GM18526 (cell line): ENCODE results near the gene SLC16A8.

Experiments
- POLR2A ChIP-seq: IDR thresholded peaks from 3 replicates; pipeline ENCODE4 v1.6.1; 2011; ENCODE audit not compliant: insufficient read length; ENCODE audit errors: extremely low read depth

SLC16A8 gene

DNA sequence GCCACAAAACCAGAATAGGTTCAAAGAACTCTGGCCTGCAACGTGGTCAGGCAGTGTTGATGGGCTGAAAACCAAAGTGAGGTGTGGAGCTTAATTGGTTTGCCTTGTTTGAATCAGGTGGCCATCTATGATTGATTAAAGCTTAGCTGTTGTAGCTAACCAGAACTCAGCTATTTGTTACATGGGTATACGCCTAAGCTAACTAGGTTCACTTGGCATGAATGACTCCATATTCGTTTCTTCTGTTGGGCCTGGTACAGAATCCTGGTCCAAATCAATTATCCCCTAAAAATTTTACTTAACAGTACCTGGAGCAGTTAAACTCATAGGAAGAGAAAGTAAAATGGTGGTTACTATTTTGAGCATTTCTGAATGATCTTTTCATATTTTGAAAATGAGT, 34.2 kb upstream of the SLC16A8 start:
- no peak for TF ChIP-seq POLR2A

DNA sequence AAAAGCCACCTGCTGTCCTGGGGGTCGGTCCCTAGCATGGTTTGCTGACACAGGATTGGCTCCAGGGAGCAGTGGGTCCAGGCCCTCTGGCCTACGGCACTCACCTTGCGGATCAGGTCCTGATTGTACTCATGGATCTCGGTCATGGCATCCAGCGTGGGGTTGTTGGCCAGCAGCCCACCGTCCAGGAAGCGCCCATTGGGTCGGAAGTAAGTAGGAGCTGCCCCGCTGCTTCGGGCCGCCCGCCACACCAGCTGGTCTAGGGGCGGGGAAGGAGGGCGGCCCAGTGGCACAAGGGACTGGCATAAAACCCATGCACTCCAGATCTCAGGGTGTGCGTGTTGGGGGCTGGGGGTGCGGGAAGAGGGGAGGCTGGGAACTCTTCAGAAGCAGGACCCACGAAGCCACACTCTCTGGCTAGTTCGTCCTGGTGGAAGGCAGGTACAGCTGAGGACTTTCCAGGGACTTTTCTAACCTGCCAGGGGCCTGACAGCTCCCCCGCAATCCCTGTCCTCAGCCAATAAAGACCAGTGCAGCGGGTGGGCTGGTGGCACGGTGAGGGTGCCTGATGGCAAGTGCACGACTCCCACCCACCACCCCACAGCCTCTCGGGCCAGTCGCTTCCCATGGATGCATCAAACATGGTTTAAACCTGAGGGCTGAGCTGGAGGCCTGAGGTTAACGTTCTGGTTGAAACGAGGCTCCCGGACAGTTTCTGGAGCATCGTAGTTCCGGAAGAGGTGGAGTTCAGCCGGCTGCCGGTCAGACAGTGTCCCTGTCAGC, 31.6 kb upstream of the SLC16A8 start:
- no peak for TF ChIP-seq POLR2A

DNA sequence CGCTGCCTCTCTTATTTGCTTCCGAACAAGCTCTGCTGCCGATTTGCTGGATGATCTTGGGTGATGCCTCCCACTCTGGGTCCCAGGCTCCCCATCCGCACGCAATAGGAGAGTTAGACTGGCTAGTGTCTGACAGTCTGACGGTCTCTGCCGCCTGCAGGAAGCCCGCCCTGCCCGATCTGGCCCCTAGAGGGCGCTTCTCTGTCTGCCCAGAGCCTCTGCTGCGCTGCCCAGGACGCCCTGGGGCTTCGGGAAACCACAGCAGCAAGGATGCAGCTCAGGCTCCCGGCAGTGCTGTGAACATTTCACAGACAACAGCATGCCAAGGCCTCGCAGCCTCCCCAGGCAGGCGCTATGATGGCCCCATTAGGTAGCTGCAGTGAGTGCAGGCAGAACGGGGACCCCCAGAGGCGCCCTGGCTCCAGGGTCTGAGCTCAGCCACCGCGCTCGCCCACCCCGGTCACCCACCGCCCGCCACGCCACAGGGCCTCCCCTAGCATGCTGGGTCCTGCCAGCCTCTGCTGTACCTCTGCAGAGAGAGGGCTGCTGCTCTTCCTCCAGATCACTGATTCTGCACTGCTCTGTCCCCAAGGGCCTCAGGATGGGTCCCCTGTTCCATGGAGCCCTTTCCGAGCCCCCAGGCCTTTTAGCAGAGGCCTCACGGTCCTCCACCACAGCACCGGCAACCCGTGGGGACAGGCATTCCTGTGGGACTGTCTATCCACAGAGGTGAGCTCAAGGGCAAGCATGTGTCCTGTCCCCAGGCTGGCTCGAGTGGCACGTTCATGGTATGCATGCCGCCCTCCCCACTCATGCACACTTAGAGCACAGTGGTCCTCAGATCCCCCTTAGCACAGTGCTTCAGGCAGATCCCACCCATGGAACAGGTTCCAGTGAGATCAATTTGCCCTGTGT, 30.8 kb upstream of the SLC16A8 start:
- TF ChIP-seq POLR2A, result no peak

DNA sequence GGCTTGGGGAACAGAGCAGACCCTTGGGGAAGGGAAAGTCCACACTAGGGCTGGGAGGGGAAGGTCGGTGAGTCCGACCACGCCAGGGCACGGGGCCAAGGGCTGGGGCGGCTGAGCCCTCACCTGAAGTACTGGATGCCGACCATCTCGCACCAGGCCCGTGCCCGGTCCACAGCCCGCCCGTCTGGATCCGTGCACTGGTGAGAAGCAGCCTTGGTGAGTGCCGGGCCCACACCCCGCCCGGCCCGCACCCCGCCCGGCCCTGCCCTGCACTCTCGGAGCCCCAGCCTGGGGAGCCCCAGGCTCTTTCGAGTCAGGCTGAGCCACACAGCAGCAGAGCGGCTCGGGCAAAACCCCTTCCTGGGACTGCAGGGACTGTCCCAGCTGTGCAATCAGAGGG, 28.4 kb upstream of the SLC16A8 start:
- no peak for TF ChIP-seq POLR2A

DNA sequence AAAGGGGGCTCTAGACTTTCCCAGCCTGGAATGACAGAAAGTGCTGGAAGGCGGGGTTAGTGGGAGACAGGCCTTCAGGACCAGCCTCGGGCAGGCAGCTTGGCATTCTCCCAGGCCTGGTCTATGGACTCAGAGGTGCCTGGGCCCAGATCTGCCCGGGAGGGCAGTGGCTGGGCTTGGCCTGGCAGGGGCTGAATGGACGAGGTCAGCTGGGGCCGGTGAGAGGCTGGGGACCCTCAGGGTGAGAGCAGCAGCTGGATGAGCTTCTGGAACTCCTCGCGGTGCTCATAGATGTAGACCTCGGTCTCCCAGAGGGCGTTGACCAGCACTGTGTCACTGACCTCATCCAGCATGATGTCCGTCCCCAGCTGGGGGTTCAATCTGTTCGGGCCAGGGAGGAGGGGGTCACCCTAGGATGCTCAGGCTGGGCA, 28.0 kb upstream of the SLC16A8 start:
- TF ChIP-seq POLR2A, result no peak

DNA sequence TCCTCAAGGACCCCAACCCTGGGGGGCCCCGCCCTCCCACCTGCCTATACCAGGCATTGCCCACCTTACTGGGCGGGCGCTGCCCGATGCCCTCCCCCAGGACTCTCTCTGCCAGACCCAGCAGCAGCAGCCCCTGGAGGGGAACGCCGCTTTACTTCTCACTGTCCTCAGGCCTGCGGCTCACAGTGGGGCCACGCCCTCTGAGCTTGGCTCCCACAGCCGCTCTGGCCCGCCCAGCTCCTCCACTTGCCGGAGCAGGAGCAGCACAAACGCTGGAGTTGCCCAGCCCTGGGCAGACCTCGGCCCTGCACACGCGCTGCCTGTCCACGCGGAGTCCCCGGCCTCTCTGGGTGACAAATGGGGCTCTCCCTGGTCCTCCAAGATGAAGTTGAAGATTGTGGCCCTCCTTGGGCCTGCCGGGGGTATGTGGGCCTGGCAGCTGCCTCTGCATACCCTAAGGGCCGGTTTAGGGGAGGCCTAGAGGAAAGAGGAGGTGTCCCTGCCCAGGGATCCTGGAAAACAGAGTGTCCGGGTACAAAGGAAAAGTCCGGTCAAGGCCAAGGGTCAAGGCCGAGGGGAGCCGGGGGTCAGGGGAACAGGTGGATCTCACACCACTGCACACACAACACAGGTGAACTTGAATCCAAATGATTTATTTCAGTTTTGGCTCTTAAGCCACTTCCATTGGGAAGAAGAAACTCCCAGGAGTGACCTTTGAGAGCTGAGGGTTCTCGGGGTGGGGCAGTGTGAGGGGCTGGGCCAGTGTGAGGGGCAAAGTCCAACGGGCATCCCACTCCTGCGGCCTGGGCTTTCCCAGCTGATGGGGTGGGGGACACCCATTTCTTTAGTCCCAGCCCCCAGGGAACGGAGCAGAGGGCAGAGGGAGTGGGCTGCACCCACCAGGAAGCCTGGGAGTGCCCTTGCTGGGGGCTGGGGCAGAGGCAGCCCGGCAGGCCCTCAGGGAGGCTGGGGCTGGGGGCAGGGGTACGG, 27.2 kb upstream of the SLC16A8 start:
- no peak for TF ChIP-seq POLR2A

DNA sequence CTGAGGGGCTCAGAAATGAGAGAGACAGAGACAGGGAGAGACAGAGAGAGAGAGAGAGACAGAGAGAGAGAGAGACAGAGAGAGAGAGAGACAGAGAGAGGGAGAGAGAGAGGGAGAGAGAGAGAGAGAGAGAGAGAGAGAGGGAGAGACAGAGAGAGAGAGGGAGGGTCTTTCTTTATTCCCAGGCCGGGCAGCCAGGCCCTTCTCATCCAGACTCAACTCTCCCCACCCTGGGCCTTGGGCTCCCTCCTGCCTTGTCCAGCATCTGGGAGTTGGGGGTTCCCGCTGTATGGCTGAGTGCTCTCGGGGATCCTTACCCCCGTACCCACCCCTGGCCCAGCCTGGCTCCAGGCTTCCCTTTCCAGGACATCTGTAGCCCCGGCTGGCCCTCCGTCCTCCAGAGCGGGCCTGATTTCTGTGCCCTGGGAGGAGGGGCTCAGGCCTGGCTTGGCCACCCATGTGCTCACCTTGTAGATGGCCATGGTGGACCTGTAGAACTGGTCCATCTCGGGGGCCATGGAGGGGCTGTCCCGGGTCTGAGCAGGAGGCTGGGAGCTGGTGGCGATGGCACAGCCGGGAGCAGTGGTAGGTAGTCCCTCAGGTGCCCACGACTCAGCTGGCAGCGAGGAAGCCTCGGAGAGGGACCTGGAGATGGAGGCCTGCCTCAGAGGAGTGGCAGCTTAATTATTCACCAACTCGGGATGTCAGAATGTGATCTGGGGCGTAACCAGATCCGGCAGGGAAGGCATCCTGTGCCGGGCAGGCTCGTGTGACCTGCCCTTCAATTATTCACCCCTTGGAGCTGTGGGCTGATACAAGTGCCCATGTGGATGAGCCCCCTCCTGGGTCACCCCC, 26.3 kb upstream of the SLC16A8 start, which contains the start of gene BAIAP2L2:
TSS of gene BAIAP2L2 (minus strand) at position 677 of the 855 bp plus-strand sequence. CDS start at position 518, 159 bp downstream.
- no peak for TF ChIP-seq POLR2A

DNA sequence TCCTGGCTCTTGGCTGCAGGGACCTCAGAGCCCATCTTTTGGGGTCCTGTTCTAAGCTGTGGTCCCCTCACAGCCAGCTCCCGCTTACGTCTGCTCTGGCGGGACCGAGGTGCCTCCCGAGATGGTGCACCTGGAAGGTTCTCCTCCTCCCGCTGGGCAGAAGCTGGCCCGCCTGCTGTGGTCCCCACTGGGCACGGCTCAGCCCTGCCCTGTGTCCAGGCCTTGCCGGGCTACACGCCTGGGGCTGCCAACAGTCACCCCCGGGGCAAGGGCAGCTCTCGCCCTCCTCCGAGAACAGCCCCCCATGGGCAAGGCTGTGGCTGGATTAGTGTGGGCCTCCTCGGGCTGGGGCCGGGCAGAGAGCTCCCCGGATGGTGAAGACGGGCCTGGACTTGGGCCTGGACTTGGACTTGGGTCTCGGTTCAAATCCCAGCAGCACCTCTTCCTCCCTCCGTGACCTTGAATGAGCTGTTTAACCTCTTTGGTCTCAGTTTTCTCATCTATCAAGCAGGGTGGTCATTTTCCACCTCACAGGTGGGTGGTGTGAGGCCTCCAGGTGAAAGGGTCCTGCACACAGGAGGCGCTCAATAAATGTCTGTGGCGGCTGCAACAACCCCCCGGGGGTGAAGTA, 25.5 kb upstream of the SLC16A8 start:
- no peak for TF ChIP-seq POLR2A

DNA sequence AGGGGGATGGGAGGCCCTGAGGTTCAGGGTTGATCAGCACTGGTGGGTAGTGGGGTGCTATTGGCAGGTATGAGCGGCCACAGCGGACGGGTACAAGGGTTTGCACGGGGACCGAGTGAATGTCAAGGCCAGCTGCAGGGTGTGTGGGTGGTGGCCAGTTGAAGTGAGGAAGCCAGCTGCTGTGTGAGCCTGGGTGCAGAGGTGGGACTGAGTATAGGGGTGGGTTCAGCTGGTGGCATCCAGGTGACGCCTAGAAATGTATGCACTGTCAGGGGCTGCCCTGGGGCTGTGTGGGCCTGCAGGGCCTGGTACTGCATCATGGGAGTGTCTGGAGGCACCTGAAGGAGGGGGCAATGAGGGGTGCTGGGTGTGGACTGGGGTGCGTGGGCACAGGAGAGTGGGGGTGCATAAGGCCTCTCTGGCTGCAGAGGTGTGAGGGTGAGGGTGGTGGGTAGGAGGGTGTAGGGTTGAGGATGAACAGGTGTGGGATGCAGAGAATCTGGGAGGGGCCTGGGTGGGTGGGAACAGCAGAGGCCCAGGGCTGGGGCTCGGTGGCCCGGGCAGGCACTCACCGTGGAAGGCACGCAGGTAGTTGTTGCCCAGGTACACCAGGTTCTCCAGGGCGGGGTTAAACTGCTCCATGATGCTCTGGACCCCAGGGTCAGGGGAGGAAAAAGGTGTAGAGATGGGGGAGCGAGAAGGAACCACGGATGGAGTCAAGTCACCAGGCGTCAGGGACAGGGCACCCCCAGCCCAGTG, 24.8 kb upstream of the SLC16A8 start:
- TF ChIP-seq POLR2A, result no peak

DNA sequence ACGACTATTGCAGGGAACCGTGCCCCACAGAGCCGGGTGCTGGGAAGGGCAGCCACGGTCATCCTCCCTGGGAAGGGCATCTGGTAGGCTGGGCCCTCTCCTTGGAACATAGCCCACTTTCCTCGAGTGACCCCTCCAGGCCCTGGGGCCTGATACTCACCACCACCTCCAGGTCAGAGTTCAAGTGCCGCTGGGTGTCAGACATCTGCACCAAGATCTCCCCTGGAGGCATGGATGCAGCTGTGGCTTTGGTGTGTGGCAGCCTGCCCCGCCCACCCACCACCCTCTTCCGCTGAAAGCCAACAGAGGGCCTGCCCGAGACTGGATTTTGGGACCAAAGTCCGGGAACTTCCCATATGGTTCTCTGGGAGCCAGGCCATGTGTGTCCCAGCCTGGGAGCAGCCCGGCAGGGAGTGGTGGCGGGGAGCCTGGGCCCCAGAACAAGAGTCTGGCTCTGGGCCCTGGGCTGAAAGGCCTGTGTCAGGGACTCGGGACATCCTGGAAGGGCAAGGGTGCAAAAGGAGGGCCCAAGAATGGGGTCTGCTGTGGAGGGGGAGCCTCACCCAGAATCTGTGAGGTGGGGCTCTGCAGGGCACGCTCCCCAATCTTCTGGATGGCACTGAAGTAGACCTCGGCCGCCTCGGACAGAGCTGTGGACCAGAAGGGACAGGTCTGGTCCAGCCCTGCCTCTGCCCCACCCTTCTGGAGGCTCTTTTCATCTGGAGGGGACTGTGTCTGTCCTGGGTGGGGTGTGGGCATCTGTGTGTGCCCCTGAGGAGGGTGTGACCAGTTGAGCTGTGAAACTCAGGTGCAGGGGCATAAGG, 23.9 kb upstream of the SLC16A8 start:
- TF ChIP-seq POLR2A, result no peak

DNA sequence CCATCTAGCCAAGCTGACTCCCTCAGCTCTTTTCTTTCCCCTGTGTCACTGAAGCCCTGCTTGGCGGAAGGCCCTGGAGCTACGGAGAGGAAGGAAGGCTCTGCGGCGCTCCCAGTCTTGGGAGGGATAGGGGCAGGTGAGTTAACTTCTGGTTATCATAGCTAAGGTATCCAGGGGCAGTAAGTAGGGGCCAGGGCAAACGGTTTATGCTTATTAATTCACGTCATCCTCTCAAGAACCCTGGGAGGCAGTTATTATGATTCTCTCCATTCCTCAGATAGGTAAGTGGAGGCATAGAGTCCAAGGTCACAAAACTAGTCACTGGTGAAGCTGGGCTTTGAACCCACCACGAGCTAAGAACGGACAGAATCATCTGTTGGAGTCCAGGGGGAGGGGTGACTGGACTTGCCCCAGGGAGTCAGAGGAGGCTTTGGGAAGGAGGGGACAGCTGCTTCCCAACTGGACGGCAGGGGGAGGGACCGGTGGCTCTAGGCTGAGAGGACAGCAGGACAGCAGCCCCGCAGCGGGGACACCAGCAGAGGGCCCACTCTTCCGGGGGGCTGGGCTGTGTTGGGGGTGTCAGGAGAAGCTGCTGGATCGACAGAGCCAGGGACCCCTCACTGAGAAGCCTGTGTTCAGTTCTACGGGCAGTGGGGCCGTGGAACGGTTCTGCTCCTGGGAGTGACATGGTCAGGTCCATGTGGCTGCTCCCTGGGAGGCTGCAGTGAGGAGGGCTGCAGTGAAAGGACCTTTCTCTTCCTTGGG, 23.0 kb upstream of the SLC16A8 start:
- no peak for TF ChIP-seq POLR2A
